Central memory CD8-positive, alpha-beta T cell (primary cell): Measurements from ENCODE around the gene PAQR5.
"Not testable (repeated sequence)": the region's sequence is repeated elsewhere in the genome, so short reads cannot be mapped to it uniquely, and the experiment has no call there.

Source experiments
- ATAC-seq: fragments of 150-1000 bp; cut with Tn5 transposase; replicated peaks from 2 replicates; pipeline ENCODE4 v1.10.0; 2022; ENCODE audit warnings: mild to moderate bottlenecking, moderate FRiP score, moderate number of reproducible peaks; ENCODE audit not compliant: poor library complexity, severe bottlenecking; ENCODE audit errors: extremely low read depth
- DNase-seq, 2 donors: peaks; one replicate each; pipeline ENCODE4 v3.0.0; 2021; ENCODE audit warnings: low spot score in 2 of 2
- H3K27ac Mint-ChIP-seq: one replicate; pipeline ENCODE4 v1.8.0; 2022; ENCODE audit warnings: low read depth, mild to moderate bottlenecking, moderate library complexity, mixed read lengths
- H3K27me3 Mint-ChIP-seq: one replicate; pipeline ENCODE4 v1.8.0; 2022; ENCODE audit warnings: mixed read lengths
- H3K36me3 Mint-ChIP-seq: one replicate; pipeline ENCODE4 v1.8.0; 2022; ENCODE audit warnings: mild to moderate bottlenecking, moderate library complexity, mixed read lengths; ENCODE audit not compliant: insufficient read depth
- H3K4me1 Mint-ChIP-seq: one replicate; pipeline ENCODE4 v1.8.0; 2022; ENCODE audit warnings: mixed read lengths
- H3K4me3 Mint-ChIP-seq: one replicate; pipeline ENCODE4 v1.8.0; 2022; ENCODE audit warnings: mild to moderate bottlenecking, moderate library complexity, mixed read lengths
- H3K9me3 Mint-ChIP-seq: one replicate; pipeline ENCODE4 v1.8.0; 2022; ENCODE audit warnings: mixed read lengths

PAQR5 gene

DNA sequence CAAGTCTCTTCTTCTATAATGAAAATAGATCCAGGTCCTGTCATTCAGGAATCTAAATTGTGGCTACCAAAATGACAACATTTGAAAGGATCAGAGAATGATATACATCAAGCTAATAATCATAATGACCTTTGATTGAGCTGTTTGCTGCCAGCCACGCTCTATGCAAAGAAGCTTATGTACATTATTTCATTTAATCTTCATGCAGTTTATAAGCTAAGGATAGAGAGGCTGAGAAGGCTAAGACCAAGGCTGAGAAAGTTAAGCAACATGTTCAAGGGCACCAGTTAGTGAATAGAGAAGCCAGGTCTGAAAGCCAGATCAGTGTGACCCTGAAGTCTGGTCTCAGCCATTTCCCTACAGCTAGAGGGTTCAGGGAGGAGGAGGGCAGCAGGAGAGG, 29.4 kb downstream of the PAQR5 start:
- Mint-ChIP-seq H3K27ac (no peak overlapping the region), H3K27me3 (peaks cover 58% of the 10 kb centered on the region), H3K4me3 (no peak overlapping the region), H3K9me3 (no peaks in the 10 kb centered on the region), H3K36me3 (peaks cover 4% of the 10 kb centered on the region), H3K4me1 (no peaks in the 10 kb centered on the region)
- ATAC-seq: no peak
- no peak for DNase-seq

DNA sequence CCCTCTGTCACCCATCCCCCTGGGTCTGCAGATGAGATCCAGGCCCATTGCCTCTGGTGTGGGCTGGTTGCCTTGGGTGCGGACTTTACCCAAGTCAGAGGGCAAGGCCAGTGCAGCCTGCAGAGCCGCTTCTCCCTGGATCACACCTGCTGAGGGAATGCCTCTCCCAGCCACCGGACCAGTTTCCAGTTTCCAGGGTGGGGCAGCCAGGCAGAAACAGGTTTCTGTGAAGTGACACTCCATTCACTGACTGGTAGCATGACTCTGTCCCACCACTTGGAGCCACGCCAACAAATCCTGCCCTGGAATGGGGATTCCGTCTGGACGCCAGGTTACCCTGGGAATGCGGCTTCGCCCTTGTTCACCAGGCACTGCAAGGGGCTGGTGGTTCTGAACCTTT, 30.0 kb downstream of the PAQR5 start:
- Mint-ChIP-seq H3K27ac (no peak overlapping the region), H3K4me3 (no peak overlapping the region), H3K4me1 (no peaks in the 10 kb centered on the region), H3K9me3 (no peaks in the 10 kb centered on the region), H3K27me3 (peaks cover 62% of the 10 kb centered on the region), H3K36me3 (peaks cover 4% of the 10 kb centered on the region)
- DNase-seq (no peak), ATAC-seq (no peak)

DNA sequence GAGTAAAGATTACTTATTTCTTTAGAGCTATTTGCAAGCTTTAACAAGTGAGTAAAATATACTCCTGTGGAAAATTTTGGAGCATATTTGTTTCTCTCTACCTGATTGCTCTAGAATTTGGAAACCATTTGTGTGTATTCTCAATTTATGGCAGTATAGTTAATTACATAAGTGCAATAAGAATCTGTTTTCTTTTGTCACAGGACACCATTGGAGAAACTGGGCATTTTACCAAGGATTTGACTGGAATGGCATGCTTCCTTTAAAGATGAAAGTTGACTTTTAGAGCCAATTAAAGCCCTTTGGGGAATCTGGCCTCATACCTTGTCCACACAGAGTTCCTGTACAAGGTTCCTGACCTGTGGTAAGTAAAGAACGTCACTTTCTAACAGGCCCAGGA, 38.4 kb downstream of the PAQR5 start:
- no peaks in the 10 kb centered on the region for H3K9me3 Mint-ChIP-seq
- H3K4me1 Mint-ChIP-seq: no peaks in the 10 kb centered on the region
- no peaks in the 10 kb centered on the region for H3K36me3 Mint-ChIP-seq
- no peak for DNase-seq
- ATAC-seq: no peak
- no peak overlapping the region for H3K27ac Mint-ChIP-seq
- no peak overlapping the region for H3K4me3 Mint-ChIP-seq
- peaks cover 25% of the 10 kb centered on the region for H3K27me3 Mint-ChIP-seq

DNA sequence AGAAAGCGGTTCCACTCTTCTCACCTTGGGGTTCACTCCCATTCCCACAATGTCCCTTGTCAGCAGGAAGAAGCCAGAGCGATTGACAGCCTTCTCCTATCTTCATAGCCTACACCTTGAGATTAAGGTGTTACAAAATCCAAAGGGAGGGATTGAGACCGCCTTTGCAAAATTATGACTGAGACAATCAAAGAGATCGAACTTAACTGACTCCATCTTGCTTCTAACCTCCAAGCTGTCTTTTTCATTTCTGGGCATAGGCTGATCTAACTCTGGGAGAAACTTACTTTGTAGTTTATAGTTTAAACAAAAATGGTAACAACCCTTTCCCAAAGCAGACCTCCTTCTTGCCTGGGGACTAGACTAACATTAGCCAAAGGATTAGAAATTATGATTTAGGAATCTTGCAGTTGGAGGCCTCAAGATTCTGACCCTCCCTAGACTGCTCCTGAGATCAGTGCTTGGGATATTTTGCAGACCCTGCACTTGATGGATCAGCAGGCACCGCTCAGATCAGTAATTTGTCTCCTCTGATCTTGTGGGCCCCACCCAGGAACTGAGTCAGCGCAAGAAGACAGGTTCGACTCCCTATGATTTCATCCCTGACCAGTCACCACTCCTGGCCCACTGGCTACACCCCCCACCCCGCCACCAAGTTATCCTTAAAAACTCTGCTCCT, 40.0 kb downstream of the PAQR5 start:
- peaks cover 27% of the 10 kb centered on the region for H3K27me3 Mint-ChIP-seq
- DNase-seq (no peak), ATAC-seq (no peak)
- H3K27ac Mint-ChIP-seq: no peak overlapping the region
- H3K4me1 Mint-ChIP-seq: no peaks in the 10 kb centered on the region
- H3K36me3 Mint-ChIP-seq: no peaks in the 10 kb centered on the region
- no peaks in the 10 kb centered on the region for H3K9me3 Mint-ChIP-seq
- H3K4me3 Mint-ChIP-seq: no peak overlapping the region

DNA sequence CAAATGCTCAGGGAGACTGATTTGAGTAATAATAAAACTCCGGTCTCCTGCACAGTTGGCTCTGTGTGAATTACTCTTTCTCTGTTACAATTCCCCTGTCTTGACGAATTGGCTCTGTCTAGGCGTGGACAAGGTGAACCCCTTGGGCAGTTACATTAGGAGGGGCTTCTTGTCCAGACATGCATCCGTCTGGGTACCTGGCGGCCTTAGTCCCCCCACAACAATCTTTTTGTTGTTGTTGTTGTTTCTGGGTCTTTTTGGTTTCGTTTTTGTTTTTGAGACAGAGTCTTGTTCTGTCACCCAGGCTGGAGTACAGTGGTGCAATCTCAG, 40.5 kb downstream of the PAQR5 start:
- H3K27me3 Mint-ChIP-seq: peaks cover 27% of the 10 kb centered on the region
- not testable (repeated sequence) for H3K4me1 Mint-ChIP-seq, ATAC-seq, DNase-seq, H3K36me3 Mint-ChIP-seq, H3K27ac Mint-ChIP-seq, H3K9me3 Mint-ChIP-seq, H3K4me3 Mint-ChIP-seq

DNA sequence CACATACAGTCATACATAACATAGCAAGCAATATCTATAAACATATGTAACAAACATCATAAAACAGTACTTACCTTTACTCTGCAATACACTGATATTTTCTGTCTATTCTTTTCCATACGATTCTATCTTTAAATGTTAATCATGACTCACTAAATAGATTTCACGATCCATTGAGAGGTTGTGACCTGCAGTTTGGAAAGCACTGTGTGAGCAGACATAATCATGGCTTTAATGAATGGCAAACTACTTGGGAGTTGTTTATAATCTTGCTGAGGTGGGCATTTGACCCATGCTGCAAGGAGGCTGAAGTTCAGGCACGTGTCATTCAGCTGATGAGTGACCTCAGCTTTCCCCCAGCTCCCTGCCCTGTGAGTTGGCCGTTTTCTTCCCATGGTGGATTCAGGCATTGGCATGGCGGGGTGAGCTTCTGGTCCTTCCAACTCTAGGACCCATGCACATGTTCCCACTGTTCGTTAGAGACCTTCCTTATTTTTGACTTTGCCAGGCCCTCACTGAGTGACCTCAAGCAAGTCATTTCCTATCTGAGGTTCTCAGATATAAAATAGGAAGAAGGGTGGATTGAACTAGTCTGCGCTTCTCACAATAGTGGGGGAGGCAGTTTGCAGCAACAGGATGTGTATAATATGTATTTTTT, 41.7 kb downstream of the PAQR5 start:
- H3K36me3 Mint-ChIP-seq: no peaks in the 10 kb centered on the region
- no peaks in the 10 kb centered on the region for H3K4me1 Mint-ChIP-seq
- DNase-seq (no peak), ATAC-seq (no peak)
- no peak overlapping the region for H3K4me3 Mint-ChIP-seq
- H3K9me3 Mint-ChIP-seq: no peaks in the 10 kb centered on the region
- H3K27me3 Mint-ChIP-seq: peaks cover 26% of the 10 kb centered on the region
- H3K27ac Mint-ChIP-seq: no peak overlapping the region

DNA sequence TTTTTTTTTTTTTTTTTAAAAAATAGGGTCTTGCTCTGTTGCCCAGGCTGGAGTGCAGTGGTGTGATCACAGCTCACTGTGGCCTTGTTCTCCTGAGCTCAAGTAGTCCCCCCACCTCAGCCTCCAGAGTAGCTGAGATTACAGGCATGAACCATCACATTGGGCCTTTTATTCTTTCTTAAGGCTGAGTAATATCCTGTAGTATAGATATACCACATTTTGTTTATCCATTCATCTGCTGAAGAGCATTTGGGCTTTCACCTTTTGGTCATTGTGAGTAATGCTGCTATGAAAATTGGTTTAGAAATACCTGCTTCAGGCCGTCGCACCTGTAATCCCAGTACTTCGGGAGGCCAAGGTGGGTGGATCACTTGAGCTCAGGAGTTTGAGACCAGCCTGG, 42.6 kb downstream of the PAQR5 start:
- Mint-ChIP-seq H3K27ac (no peak overlapping the region), H3K4me3 (no peak overlapping the region), H3K27me3 (peaks cover 26% of the 10 kb centered on the region), H3K36me3 (no peaks in the 10 kb centered on the region), H3K4me1 (no peaks in the 10 kb centered on the region), H3K9me3 (no peaks in the 10 kb centered on the region)
- no peak for ATAC-seq
- DNase-seq: no peak

DNA sequence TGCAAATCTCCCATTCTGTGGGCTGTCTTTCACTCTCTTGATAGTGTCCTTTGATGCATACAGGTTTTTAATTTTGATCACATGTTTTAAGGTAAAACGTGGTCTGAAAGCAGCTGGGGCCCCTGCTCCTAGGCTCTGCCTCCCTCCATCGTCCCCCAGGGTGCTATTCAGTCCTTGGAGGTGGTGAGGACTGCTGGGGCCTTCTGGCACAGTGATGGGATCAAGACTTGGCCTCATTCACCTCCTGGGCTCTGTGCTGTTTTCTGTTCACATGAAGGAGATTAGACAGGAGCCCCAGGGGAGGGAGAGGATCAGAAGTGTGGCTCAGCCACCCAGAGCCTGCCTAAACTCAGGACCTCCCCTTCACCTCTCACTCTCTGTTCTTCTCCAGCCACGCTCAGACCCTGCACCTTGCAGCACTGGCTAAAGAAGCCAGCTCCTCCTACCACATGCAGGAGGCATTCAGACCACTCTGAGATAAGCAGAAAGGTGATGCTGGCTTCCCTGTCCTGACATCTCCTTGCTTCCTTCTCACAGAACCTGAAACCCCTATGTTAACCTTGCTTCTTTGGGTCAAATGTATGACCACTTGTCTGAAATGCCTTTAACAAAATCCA, 43.9 kb downstream of the PAQR5 start:
- no peak overlapping the region for H3K27ac Mint-ChIP-seq
- H3K27me3 Mint-ChIP-seq: peaks cover 26% of the 10 kb centered on the region
- DNase-seq (no peak), ATAC-seq (no peak)
- no peak overlapping the region for H3K4me3 Mint-ChIP-seq
- no peaks in the 10 kb centered on the region for H3K36me3 Mint-ChIP-seq
- no peaks in the 10 kb centered on the region for H3K9me3 Mint-ChIP-seq
- H3K4me1 Mint-ChIP-seq: no peaks in the 10 kb centered on the region

DNA sequence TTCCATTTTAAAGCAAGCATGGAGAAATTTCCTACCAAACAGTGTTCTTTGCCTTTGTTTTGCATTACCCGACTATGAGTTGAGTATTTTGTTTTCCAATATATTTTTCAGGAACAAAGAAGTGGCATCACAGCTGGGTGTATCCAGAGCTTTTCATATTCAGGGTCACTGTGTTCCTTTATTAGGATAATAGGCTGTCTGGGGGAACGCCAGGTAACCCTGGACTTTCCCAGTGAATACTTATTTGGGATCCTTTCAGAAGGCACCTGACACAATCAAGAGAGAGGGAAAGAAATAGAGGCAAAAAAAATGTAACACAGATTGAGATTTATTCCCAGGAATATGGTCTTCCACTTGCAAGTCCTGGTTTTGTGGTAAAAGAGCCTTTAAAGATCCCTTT, 44.4 kb downstream of the PAQR5 start:
- no peaks in the 10 kb centered on the region for H3K36me3 Mint-ChIP-seq
- DNase-seq (no peak), ATAC-seq (no peak)
- H3K4me1 Mint-ChIP-seq: no peaks in the 10 kb centered on the region
- no peaks in the 10 kb centered on the region for H3K9me3 Mint-ChIP-seq
- H3K27me3 Mint-ChIP-seq: peaks cover 26% of the 10 kb centered on the region
- no peak overlapping the region for H3K4me3 Mint-ChIP-seq
- H3K27ac Mint-ChIP-seq: no peak overlapping the region

DNA sequence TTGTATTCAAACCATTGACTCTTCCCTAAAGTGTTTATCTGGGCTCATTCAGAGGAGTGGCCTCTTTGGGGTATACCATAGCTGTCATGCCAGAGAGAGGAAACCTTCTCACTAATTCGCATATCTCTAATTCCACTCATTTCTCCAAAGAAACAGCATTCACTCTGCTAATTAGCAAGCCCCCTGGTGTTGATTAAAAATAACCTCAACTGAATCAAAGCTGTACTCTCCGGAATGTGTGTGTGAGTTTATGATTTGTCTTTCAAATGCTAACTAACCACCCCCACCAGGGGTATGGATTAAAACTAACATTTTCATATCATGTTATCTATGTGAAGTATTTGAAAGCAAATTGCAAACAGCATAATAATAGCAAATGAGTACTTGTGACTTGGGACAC, 45.5 kb downstream of the PAQR5 start:
- DNase-seq (no peak), ATAC-seq (no peak)
- Mint-ChIP-seq H3K4me3 (no peak overlapping the region), H3K9me3 (no peaks in the 10 kb centered on the region), H3K27ac (no peak overlapping the region), H3K4me1 (no peaks in the 10 kb centered on the region), H3K27me3 (peaks cover 26% of the 10 kb centered on the region), H3K36me3 (no peaks in the 10 kb centered on the region)

DNA sequence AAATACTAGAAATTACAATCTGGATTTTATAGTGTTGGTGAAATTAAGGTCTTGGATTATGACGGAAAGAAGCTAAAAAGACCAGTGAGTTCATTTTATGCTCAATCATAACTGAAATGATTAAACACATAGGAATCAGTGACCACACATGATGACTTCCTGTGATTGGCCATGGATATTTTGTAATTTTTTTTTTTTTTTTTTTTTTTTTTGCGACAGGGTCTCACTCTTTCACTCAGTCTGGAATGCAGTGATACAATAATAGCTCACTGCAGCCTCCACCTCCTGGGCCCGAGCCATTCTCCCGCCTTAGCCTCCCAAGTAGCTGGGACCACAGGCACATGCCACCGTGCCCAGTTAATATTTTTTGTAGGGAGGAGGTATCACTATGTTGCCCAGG, 47.4 kb downstream of the PAQR5 start:
- no peak for DNase-seq
- Mint-ChIP-seq H3K36me3 (no peaks in the 10 kb centered on the region), H3K4me1 (no peaks in the 10 kb centered on the region), H3K27me3 (peaks cover 26% of the 10 kb centered on the region), H3K4me3 (no peak overlapping the region), H3K27ac (no peak overlapping the region), H3K9me3 (no peaks in the 10 kb centered on the region)
- no peak for ATAC-seq

DNA sequence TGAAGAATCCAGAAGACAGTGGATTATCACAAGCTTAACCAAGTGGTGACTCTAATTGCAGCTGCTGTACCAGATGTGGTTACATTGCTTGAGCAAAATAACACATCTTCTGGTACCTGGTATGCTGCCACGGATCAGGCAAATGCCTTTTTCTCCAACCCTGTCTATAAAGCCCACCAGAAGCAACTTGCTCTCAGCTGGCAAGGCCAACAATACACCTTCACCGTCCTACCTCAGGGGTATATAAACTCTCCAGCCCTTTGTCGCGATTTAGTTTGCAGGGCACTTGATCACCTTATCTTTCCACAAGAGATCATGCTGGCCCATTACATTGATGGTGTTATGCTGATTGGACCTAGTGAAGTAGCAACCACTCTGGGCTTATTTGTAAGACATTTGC, 52.6 kb downstream of the PAQR5 start:
- no peaks in the 10 kb centered on the region for H3K4me1 Mint-ChIP-seq
- ATAC-seq (no peak), DNase-seq (no peak)
- H3K27ac Mint-ChIP-seq: no peak overlapping the region
- H3K36me3 Mint-ChIP-seq: no peaks in the 10 kb centered on the region
- H3K4me3 Mint-ChIP-seq: no peak overlapping the region
- no peaks in the 10 kb centered on the region for H3K27me3 Mint-ChIP-seq
- no peaks in the 10 kb centered on the region for H3K9me3 Mint-ChIP-seq

DNA sequence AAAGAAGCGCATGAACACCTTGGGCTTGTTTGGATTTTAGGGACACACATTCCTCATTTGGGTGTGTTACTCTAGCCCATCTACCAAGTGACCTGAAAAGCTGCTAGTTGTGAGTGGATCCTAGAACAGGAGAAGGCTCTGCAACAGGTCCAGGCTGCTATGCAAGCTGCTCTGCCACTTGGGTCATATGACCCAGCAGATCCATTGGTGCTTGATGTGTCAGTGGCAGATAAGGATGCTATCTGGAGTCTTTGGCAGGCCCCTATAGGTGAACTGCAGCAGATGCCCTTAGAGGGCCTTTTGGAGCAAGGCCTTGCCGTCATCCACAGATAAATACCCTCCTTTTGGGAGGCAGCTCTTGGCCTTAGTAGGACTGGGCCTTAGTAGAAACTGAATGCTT, 53.2 kb downstream of the PAQR5 start:
- Mint-ChIP-seq H3K4me1 (no peaks in the 10 kb centered on the region), H3K27me3 (peaks cover 4% of the 10 kb centered on the region), H3K9me3 (no peaks in the 10 kb centered on the region), H3K36me3 (no peaks in the 10 kb centered on the region), H3K27ac (no peak overlapping the region), H3K4me3 (no peak overlapping the region)
- ATAC-seq (no peak), DNase-seq (no peak)
